RWPE2 (cell line): ENCODE data around the gene ALK.

ENCODE experiments used
- ATAC-seq: fragments of 200-7000 bp; cut with Tn5 transposase; 3 replicates; pipeline ENCODE4 v1.9.1; 2021; ENCODE audit warnings: low read depth
- DNase-seq: peaks from one replicate; pipeline ENCODE4 v3.0.0-alpha.2; 2020; ENCODE audit warnings: low spot score
- H3K27ac ChIP-seq: fragments of 450-650 bp; 2 replicates; pipeline ENCODE4 v1.5.1; 2017; ENCODE audit warnings: mild to moderate bottlenecking; ENCODE audit not compliant: poor library complexity, severe bottlenecking
- H3K27me3 ChIP-seq: fragments of 250-450 bp; sonication (Bioruptor Pico); 2 replicates; pipeline ENCODE4 v1.5.1; 2021; ENCODE audit warnings: mild to moderate bottlenecking, moderate library complexity; ENCODE audit not compliant: insufficient read depth, poor library complexity, severe bottlenecking
- H3K36me3 ChIP-seq: fragments of 250-450 bp; sonication (Bioruptor Pico); 2 replicates; pipeline ENCODE4 v1.5.1; 2020; ENCODE audit warnings: low read depth, mild to moderate bottlenecking, moderate library complexity
- H3K4me1 ChIP-seq: fragments of 250-450 bp; sonication (Bioruptor Pico); 2 replicates; pipeline ENCODE4 v1.5.1; 2021; ENCODE audit warnings: mild to moderate bottlenecking, moderate library complexity; ENCODE audit not compliant: insufficient read depth, poor library complexity, severe bottlenecking
- H3K4me3 ChIP-seq: fragments of 250-450 bp; sonication (Bioruptor Pico); 2 replicates; pipeline ENCODE4 v1.5.1; 2021; ENCODE audit warnings: mild to moderate bottlenecking, moderate library complexity; ENCODE audit not compliant: severe bottlenecking
- H3K9me3 ChIP-seq: fragments of 250-450 bp; sonication (Bioruptor Pico); 2 replicates; pipeline ENCODE4 v1.5.1; 2021; ENCODE audit warnings: mild to moderate bottlenecking, moderate library complexity; ENCODE audit not compliant: severe bottlenecking
- TF ChIP-seq, protein P1 (sequence below): fragments of 450-650 bp; IDR thresholded peaks from one replicate; pipeline ENCODE4 v1.5.1; 2017; ENCODE audit warnings: mild to moderate bottlenecking, moderate library complexity; ENCODE audit not compliant: poor library complexity, severe bottlenecking

The ALK gene

DNA sequence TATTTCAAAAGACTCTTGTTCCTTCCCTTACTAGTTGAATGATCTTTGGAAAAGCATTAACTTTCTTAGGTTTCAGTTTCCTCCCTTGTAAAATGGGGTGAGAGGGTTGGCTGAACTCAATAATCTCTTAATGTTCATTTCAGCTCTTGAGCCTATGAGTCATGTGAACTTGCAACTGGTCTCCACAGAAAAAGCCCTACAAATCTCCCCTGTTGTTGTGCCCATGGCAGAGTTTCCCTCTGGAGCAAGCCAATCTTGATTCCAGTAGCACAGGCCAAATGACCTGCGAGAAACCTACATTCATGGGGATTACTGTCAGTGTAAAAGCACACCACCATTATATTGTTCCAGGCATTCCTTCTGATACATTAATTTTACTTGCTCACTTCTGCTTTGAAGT is 388.9 kb downstream of the ALK start:
- TF ChIP-seq, protein P1, sequence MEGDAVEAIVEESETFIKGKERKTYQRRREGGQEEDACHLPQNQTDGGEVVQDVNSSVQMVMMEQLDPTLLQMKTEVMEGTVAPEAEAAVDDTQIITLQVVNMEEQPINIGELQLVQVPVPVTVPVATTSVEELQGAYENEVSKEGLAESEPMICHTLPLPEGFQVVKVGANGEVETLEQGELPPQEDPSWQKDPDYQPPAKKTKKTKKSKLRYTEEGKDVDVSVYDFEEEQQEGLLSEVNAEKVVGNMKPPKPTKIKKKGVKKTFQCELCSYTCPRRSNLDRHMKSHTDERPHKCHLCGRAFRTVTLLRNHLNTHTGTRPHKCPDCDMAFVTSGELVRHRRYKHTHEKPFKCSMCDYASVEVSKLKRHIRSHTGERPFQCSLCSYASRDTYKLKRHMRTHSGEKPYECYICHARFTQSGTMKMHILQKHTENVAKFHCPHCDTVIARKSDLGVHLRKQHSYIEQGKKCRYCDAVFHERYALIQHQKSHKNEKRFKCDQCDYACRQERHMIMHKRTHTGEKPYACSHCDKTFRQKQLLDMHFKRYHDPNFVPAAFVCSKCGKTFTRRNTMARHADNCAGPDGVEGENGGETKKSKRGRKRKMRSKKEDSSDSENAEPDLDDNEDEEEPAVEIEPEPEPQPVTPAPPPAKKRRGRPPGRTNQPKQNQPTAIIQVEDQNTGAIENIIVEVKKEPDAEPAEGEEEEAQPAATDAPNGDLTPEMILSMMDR = no peak
- Histone ChIP-seq H3K27ac (no peak overlapping the region), H3K9me3 (no peaks in the 10 kb centered on the region), H3K4me1 (no peaks in the 10 kb centered on the region), H3K36me3 (no peaks in the 10 kb centered on the region), H3K27me3 (no peaks in the 10 kb centered on the region), H3K4me3 (no peak overlapping the region)
- DNase-seq (no peak), ATAC-seq (no peak)

DNA sequence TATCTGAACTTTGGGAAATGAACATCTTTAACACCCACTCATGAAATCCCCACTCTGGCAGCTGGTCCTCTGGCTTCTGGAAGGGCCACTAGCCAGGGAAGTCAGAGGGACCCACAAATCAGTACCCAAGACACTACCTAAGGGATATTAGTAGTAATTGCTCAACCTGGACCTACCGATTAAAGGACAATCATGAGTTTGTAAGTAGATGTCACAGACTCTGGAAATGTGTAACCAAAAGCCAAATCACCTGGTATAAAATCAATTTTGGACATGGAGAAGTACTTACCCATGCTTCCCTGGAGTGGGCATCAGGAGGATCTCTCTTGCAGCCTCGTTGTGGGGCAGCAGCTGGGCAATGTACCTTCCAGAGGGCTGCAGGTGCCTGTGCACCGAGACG is 389.8 kb downstream of the ALK start:
- TF ChIP-seq, protein P1 = no peak
- DNase-seq = no peak
- Histone ChIP-seq H3K36me3 (no peaks in the 10 kb centered on the region), H3K27ac (no peak overlapping the region), H3K9me3 (no peaks in the 10 kb centered on the region), H3K4me1 (no peaks in the 10 kb centered on the region), H3K27me3 (no peaks in the 10 kb centered on the region), H3K4me3 (no peak overlapping the region)
- ATAC-seq = no peak

DNA sequence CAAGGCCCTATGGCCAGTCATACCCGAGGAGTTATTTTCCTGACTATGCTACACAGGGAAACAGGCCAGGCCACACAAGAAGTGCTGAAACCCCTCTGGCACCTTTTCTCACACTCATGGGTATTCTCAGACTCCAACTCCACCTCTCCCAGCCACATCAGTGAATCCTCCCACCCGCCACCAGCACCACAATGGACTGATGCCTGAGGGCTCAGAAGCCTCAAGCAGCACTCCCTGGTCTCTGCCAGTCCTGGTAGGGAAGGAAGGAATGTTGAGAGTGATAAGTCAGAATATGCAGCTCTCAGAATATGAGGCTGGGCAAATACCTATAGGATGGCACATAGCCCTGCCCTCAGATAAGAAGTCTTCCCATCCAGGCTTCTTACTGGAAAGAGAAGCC is 391.1 kb downstream of the ALK start:
- TF ChIP-seq, protein P1 = no peak
- DNase-seq = no peak
- no peak for ATAC-seq

GRCh38 chr2:29528891-29529520 is 392.4 kb downstream of the ALK start:
- TF ChIP-seq, protein P1 = no peak
- Histone ChIP-seq H3K4me1 (no peaks in the 10 kb centered on the region), H3K36me3 (no peaks in the 10 kb centered on the region), H3K27me3 (no peaks in the 10 kb centered on the region), H3K4me3 (no peak overlapping the region), H3K27ac (no peak overlapping the region), H3K9me3 (no peaks in the 10 kb centered on the region)
- DNase-seq = no peak
- ATAC-seq = no peak

More for the DNA sequence above, 391.1 kb downstream of the ALK start:
- H3K4me3 ChIP-seq = no peak overlapping the region
- no peaks in the 10 kb centered on the region for H3K4me1 ChIP-seq
- H3K36me3 ChIP-seq = no peaks in the 10 kb centered on the region
- H3K9me3 ChIP-seq = no peaks in the 10 kb centered on the region
- no peaks in the 10 kb centered on the region for H3K27me3 ChIP-seq
- no peak overlapping the region for H3K27ac ChIP-seq

GRCh38 chr2:29528371-29528770 is 393.0 kb downstream of the ALK start:
- DNase-seq = no peak
- ATAC-seq = no peak
- Histone ChIP-seq H3K4me3 (no peak overlapping the region), H3K4me1 (peaks cover 1% of the 10 kb centered on the region), H3K27ac (no peak overlapping the region), H3K27me3 (no peaks in the 10 kb centered on the region), H3K36me3 (no peaks in the 10 kb centered on the region), H3K9me3 (no peaks in the 10 kb centered on the region)
- TF ChIP-seq, protein P1 = no peak
